Nephron progenitor cell (in vitro differentiated cells): ENCODE results near the gene COL4A2.

Experiments
- DNase-seq: peaks from one replicate; pipeline ENCODE4 v3.0.0; 2021
- H3K27ac Mint-ChIP-seq: 2 replicates; pipeline ENCODE4 v1.8.0; 2021; ENCODE audit warnings: mild to moderate bottlenecking, moderate library complexity, mixed read lengths
- H3K27me3 Mint-ChIP-seq: 2 replicates; pipeline ENCODE4 v1.8.0; 2021; ENCODE audit warnings: mild to moderate bottlenecking, low read depth, mixed read lengths; ENCODE audit not compliant: poor library complexity
- H3K36me3 Mint-ChIP-seq: 2 replicates; pipeline ENCODE4 v1.8.0; 2021; ENCODE audit warnings: low read depth, mixed read lengths
- H3K4me1 Mint-ChIP-seq: 2 replicates; pipeline ENCODE4 v1.8.0; 2021; ENCODE audit warnings: mixed read lengths
- H3K4me3 Mint-ChIP-seq: 2 replicates; pipeline ENCODE4 v1.8.0; 2021; ENCODE audit warnings: mild to moderate bottlenecking, moderate library complexity, mixed read lengths
- H3K9me3 Mint-ChIP-seq: 2 replicates; pipeline ENCODE4 v1.8.0; 2021; ENCODE audit warnings: mild to moderate bottlenecking, moderate library complexity, mixed read lengths
- CTCF ChIP-seq: fragments of 200-600 bp; sonication (generic); IDR thresholded peaks from 2 replicates; pipeline ENCODE4 v1.5.0; 2021; ENCODE audit warnings: antibody characterized with exemption

COL4A2 gene

GRCh38 chr13:110424569-110425443 lies 117.7 kb downstream of the COL4A2 start:
- H3K4me3 Mint-ChIP-seq, result no peak overlapping the region
- no peak for DNase-seq

GRCh38 chr13:110425444-110425780 lies 118.3 kb downstream of the COL4A2 start:
- Mint-ChIP-seq H3K27ac (peak overlapping the region; percentile 41), H3K27me3 (no peaks in the 10 kb centered on the region), H3K36me3 (peaks cover 74% of the 10 kb centered on the region), H3K4me3 (no peak overlapping the region), H3K4me1 (peaks cover 43% of the 10 kb centered on the region), H3K9me3 (no peaks in the 10 kb centered on the region)
- TF ChIP-seq CTCF, result no peak
- no peak for DNase-seq

More at GRCh38 chr13:110424569-110425443, 117.7 kb downstream of the COL4A2 start:
- Mint-ChIP-seq H3K4me1 (peaks cover 43% of the 10 kb centered on the region), H3K36me3 (peaks cover 75% of the 10 kb centered on the region), H3K9me3 (no peaks in the 10 kb centered on the region), H3K27me3 (no peaks in the 10 kb centered on the region), H3K27ac (peak overlapping the region; percentile 13)
- no peak for TF ChIP-seq CTCF

- Mint-ChIP-seq H3K27ac (no peak overlapping the region), H3K27me3 (no peaks in the 10 kb centered on the region), H3K9me3 (no peaks in the 10 kb centered on the region), H3K4me3 (no peak overlapping the region), H3K4me1 (peaks cover 43% of the 10 kb centered on the region), H3K36me3 (peaks cover 76% of the 10 kb centered on the region)
- no peak for TF ChIP-seq CTCF
- DNase-seq, result no peak
Observed at GRCh38 chr13:110426735-110427134, 119.7 kb downstream of the COL4A2 start.

- TF ChIP-seq CTCF, result no peak
- Mint-ChIP-seq H3K27me3 (no peaks in the 10 kb centered on the region), H3K9me3 (no peaks in the 10 kb centered on the region), H3K36me3 (peaks cover 84% of the 10 kb centered on the region), H3K4me1 (peaks cover 46% of the 10 kb centered on the region), H3K27ac (no peak overlapping the region), H3K4me3 (no peak overlapping the region)
- no peak for DNase-seq
Observed at GRCh38 chr13:110428313-110428712, 121.2 kb downstream of the COL4A2 start.

GRCh38 chr13:110430391-110431336 lies 123.6 kb downstream of the COL4A2 start:
- no peak overlapping the region for H3K4me3 Mint-ChIP-seq
- no peak for TF ChIP-seq CTCF

More at GRCh38 chr13:110430391-110431336, 123.6 kb downstream of the COL4A2 start:
- no peak for DNase-seq
- peaks cover 35% of the 10 kb centered on the region for H3K4me1 Mint-ChIP-seq
- no peak overlapping the region for H3K27ac Mint-ChIP-seq
- H3K9me3 Mint-ChIP-seq, result no peaks in the 10 kb centered on the region
- H3K36me3 Mint-ChIP-seq, result peaks cover 84% of the 10 kb centered on the region
- H3K27me3 Mint-ChIP-seq, result no peaks in the 10 kb centered on the region
